Measurements from ENCODE around the gene COL9A2.

GRCh38 chr1:40281853-40282252 is 35.2 kb downstream of the COL9A2 start:
- TF ChIP-seq EZH2 (IDR thresholded peaks at IDR 0.05; ENCODE audit: borderline replicate concordance, low read depth, low read length, severe bottlenecking) (no peak), CTCF (IDR thresholded peaks at IDR 0.05; ENCODE audit: extremely low read depth in 1 of 2, insufficient read depth in 1 of 2, low read depth in 1 of 2, low read length in 2 of 2) (no peak), POLR2A (IDR thresholded peaks at IDR 0.05; ENCODE audit: low read depth, low read length) (no peak), POLR2AphosphoS5 (IDR thresholded peaks at IDR 0.05; ENCODE audit: insufficient read depth, low read depth, low read length) (no peak), JUN (IDR thresholded peaks at IDR 0.05; ENCODE audit: borderline replicate concordance, insufficient read depth, insufficient read length, low read depth) (no peak), GATA2 (IDR thresholded peaks at IDR 0.05; ENCODE audit: insufficient read depth, insufficient read length, low read depth, low read length) (no peak), MYC (IDR thresholded peaks at IDR 0.05; ENCODE audit: low read depth, low read length) (no peak), MAX (IDR thresholded peaks at IDR 0.05; ENCODE audit: insufficient read depth, insufficient read length) (no peak)
